K562 (cell line): ENCODE data around the gene KRTAP4-3. TPM values are rescaled to one million over a fixed set of nuclear protein-coding genes. Genes with fewer than 3 reads are reported as not detected.

ENCODE experiments used
- ATAC-seq: fragments of 200-7000 bp; cut with Tn5 transposase; 3 replicates; pipeline ENCODE4 v1.9.1; 2020; ENCODE audit warnings: moderate library complexity
- BruUV-seq: library from RNA; stranded (reverse); fragments of 400-500 nt; replicated peaks from 2 replicates; lab custom pipeline; 2021; lab: Mats Ljungman, UMichigan
- CTCF ChIA-PET: fragments of 300-600 bp; formaldehyde crosslinking; extraction: SDS; loops from one replicate; lab custom pipeline; 2021; ENCODE audit warnings: low intra/inter-chr PET ratio; lab: Yijun Ruan, JAX
- POLR2A ChIA-PET: fragments of 300-600, 350-650 bp; sonication (Branson Sonifier 250); formaldehyde crosslinking; extraction: SDS; loops from one replicate; lab custom pipeline; 2021; ENCODE audit warnings: antibody characterized with exemption, inconsistent platforms; lab: Yijun Ruan, JAX
- DNase-seq, 4 experiments: peaks; one replicate each; pipeline versions ENCODE4 v3.0.0 to v3.0.0-alpha.2; 2011 to 2018; ENCODE audit warnings: low spot score in 3 of 4, mixed read lengths in 3 of 4; ENCODE audit errors: extremely low read depth in 1 of 4
- FAIRE-seq: peaks from 2 replicates; lab custom pipeline; 2011; peaks lifted over from hg19 to GRCh38; lab: Jason Lieb, UNC
- H2AFZ ChIP-seq: 2 replicates; pipeline ENCODE4 v1.6.0; 2011; ENCODE audit warnings: low read depth, low read length, control low read depth, inconsistent platforms
- H3K27ac ChIP-seq: fragments of 200-600 bp; 3 replicates; pipeline ENCODE4 v1.8.0; 2011; ENCODE audit warnings: low read depth, mild to moderate bottlenecking, control low read depth, inconsistent platforms, low read length, moderate library complexity, mixed read lengths; ENCODE audit errors: extremely low read depth
- H3K27me3 ChIP-seq, 2 experiments: fragments of 300-600 bp in 1 of 2; 2 replicates in 1 of 2; 3 replicates in 1 of 2; pipeline versions ENCODE4 v1.6.0 to v1.8.0; 2011; ENCODE audit warnings: inconsistent platforms in 2 of 2, low read length in 2 of 2, mild to moderate bottlenecking in 1 of 2, mixed read lengths in 1 of 2, moderate library complexity in 1 of 2; ENCODE audit not compliant: control insufficient read depth in 2 of 2, insufficient read depth in 2 of 2
- H3K36me3 ChIP-seq: fragments of 300-600 bp; 3 replicates; pipeline ENCODE4 v1.8.0; 2011; ENCODE audit warnings: mild to moderate bottlenecking, low read length, inconsistent platforms; ENCODE audit not compliant: control insufficient read depth, insufficient read depth
- H3K4me1 ChIP-seq, 2 experiments: fragments of 200-600 bp in 1 of 2; replicated peaks in 1 of 2; 2 replicates in 1 of 2; 3 replicates in 1 of 2; pipeline versions ENCODE4 v1.5.1 to v1.8.0; 2011; ENCODE audit warnings: inconsistent platforms in 2 of 2, low read length in 2 of 2, mild to moderate bottlenecking in 1 of 2, mixed read lengths in 1 of 2, moderate library complexity in 1 of 2; ENCODE audit not compliant: control insufficient read depth in 2 of 2, insufficient read depth in 2 of 2
- H3K4me2 ChIP-seq: 2 replicates; pipeline ENCODE4 v1.6.1; 2011; ENCODE audit warnings: low read length, control low read depth, inconsistent platforms, mixed read lengths; ENCODE audit not compliant: insufficient read depth
- H3K4me3 ChIP-seq: fragments of 200-600 bp; sonication (generic), shearing (Covaris generic); 2 replicates; pipeline ENCODE4 v1.5.1; 2016; ENCODE audit warnings: control low read depth, inconsistent platforms
- H3K79me2 ChIP-seq: fragments of 200-600 bp; 3 replicates; pipeline ENCODE4 v1.8.0; 2011; ENCODE audit warnings: low read length, inconsistent platforms; ENCODE audit not compliant: control insufficient read depth, insufficient read depth
- H3K9ac ChIP-seq, 2 experiments: 2 replicates each; pipeline versions ENCODE4 v1.6.0 to v1.6.1; 2011; ENCODE audit warnings: low read depth in 2 of 2, low read length in 2 of 2, control low read depth in 1 of 2, inconsistent platforms in 1 of 2, mild to moderate bottlenecking in 1 of 2, mixed read lengths in 1 of 2; ENCODE audit not compliant: insufficient read depth in 1 of 2
- H3K9me1 ChIP-seq: one replicate; pipeline ENCODE4 v1.6.0; 2011; ENCODE audit warnings: inconsistent platforms, mild to moderate bottlenecking, low read length, moderate library complexity; ENCODE audit not compliant: control insufficient read depth, insufficient read depth
- H3K9me3 ChIP-seq: replicated peaks from 2 replicates; pipeline ENCODE4 v1.5.1; 2011; ENCODE audit warnings: low read depth, low read length, inconsistent platforms; ENCODE audit not compliant: control insufficient read depth, insufficient read depth
- H4K20me1 ChIP-seq: replicated peaks from 2 replicates; pipeline ENCODE4 v1.6.1; 2011; ENCODE audit warnings: low read length, inconsistent platforms, mixed read lengths; ENCODE audit not compliant: control insufficient read depth, insufficient read depth
- ARNT ChIP-seq, 2 experiments: fragments of 450-650 bp; IDR thresholded peaks; 2 replicates each; pipeline ENCODE4 v1.6.1; 2016; ENCODE audit warnings: mild to moderate bottlenecking in 1 of 2
- BCL6 ChIP-seq: fragments of 250-450 bp; sonication (Bioruptor Pico); IDR thresholded peaks from 2 replicates; pipeline ENCODE4 v1.4.0; 2020
- CBX2 ChIP-seq: fragments of 200-600 bp; sonication (generic); IDR thresholded peaks from one replicate; pipeline ENCODE4 v1.6.1; 2012; ENCODE audit warnings: mild to moderate bottlenecking, low read length, inconsistent platforms; ENCODE audit not compliant: insufficient read depth, poor library complexity, severe bottlenecking
- ETS1 ChIP-seq: conservative IDR thresholded peaks from 2 replicates; pipeline ENCODE4 v1.6.1; 2011; ENCODE audit warnings: low read depth, mild to moderate bottlenecking, low read length; ENCODE audit not compliant: control insufficient read depth
- FUS ChIP-seq: fragments of 200-400 bp; formaldehyde crosslinking; optimal IDR thresholded peaks from 2 replicates; pipeline ENCODE3; 2017; ENCODE audit warnings: low read depth, low read length
- NR1H2 ChIP-seq: sonication (generic); formaldehyde crosslinking; IDR thresholded peaks from 2 replicates; pipeline ENCODE4 v1.4.0; 2020; ENCODE audit warnings: mild to moderate bottlenecking, missing genetic modification reagents
- PHF20 ChIP-seq: fragments of 450-650 bp; IDR thresholded peaks from 2 replicates; pipeline ENCODE4 v1.6.1; 2018; ENCODE audit not compliant: partially characterized antibody
- POU5F1 ChIP-seq: fragments of 150-350 bp; IDR thresholded peaks from 2 replicates; pipeline ENCODE4 v1.6.1; 2014; ENCODE audit warnings: borderline replicate concordance, low read length, low read depth, mild to moderate bottlenecking; ENCODE audit not compliant: partially characterized antibody
- PURB ChIP-seq: sonication (generic); formaldehyde crosslinking; IDR thresholded peaks from 2 replicates; pipeline ENCODE4 v1.9.0; 2021; ENCODE audit warnings: low read depth, mild to moderate bottlenecking, missing genetic modification reagents
- SMARCA5 ChIP-seq: fragments of 450-650 bp; IDR thresholded peaks from 2 replicates; pipeline ENCODE4 v1.6.1; 2016
- SP1 ChIP-seq: sonication (generic); formaldehyde crosslinking; IDR thresholded peaks from 2 replicates; pipeline ENCODE4 v1.8.1; 2022; ENCODE audit warnings: mild to moderate bottlenecking, missing genetic modification reagents
- TFAM ChIP-seq: fragments of 250-450 bp; sonication (Bioruptor Pico); conservative IDR thresholded peaks from 2 replicates; pipeline ENCODE4 v1.5.0; 2021; ENCODE audit warnings: mild to moderate bottlenecking, moderate library complexity
- ZFPM2 ChIP-seq: fragments of 250-450 bp; sonication (Bioruptor Pico); IDR thresholded peaks from 2 replicates; pipeline ENCODE4 v1.5.1; 2022; ENCODE audit warnings: mild to moderate bottlenecking
- ZNF239 ChIP-seq: fragments of 250-450 bp; sonication (Bioruptor Pico); IDR thresholded peaks from 2 replicates; pipeline ENCODE4 v1.4.0; 2020; ENCODE audit warnings: mild to moderate bottlenecking
- ZNF695 ChIP-seq: fragments of 450-650 bp; formaldehyde crosslinking; IDR thresholded peaks from 2 replicates; pipeline ENCODE4 v1.4.0; 2020; ENCODE audit warnings: mild to moderate bottlenecking, moderate library complexity
- WGBS: fragments of 100-300 bp; shearing (Covaris generic); methylation state at CpG from one replicate; pipeline ENCODE4 v1.1.6; 2016; ENCODE audit warnings: low coverage, mixed read lengths; ENCODE audit not compliant: insufficient coverage; ENCODE audit errors: missing lambda C conversion rate; 5-methylcytosine and 5-hydroxymethylcytosine counted together
- in situ Hi-C: fragments of 300-500 bp; cut with MboI; formaldehyde crosslinking; loops from 4 replicates; pipeline ENCODE4 v1.15.0; 2018; ENCODE audit warnings: inconsistent platforms, mixed read lengths
- intact Hi-C: fragments of 100-400 bp; cut with micrococcal nuclease; formaldehyde crosslinking; loops from 2 replicates; pipeline ENCODE4 v1.14.2; 2022
- polyA plus RNA-seq, 8 experiments: library from polyadenylated mRNA; depleted of rRNA in 4 of 8; stranded (reverse) in 5 of 8; unstranded in 3 of 8; fragments of >200 nt; fragmentation: Nextera tagmentation in 2 of 8; fragmentation: Illumina TruSeq in 1 of 8; extraction: Ambion mirVana in 2 of 8; extraction: Trizol in 1 of 8; gene quantifications; 2 replicates each; pipeline versions ENCODE4 v1.2.1 to v1.2.3, GENCODE V29; 2011 to 2014; ENCODE audit warnings: inconsistent platforms in 1 of 8, missing spikeins in 1 of 8
- total RNA-seq, 7 experiments: library from RNA; depleted of rRNA in 6 of 7; stranded (reverse); fragments of >200 nt in 6 of 7; fragmentation: Illumina TruSeq in 2 of 7; extraction: Trizol in 2 of 7; gene quantifications; 2 replicates each; pipeline versions ENCODE4 v1.2.1 to v1.2.3, GENCODE V29; 2011 to 2021; ENCODE audit warnings: low replicate concordance in 1 of 7

The KRTAP4-3 gene
- total and polyA plus RNA-seq, 9 of the 15 experiments (the other 6 are each of a cell fraction or from before 2014, with no cell fraction given), result not detected

- H3K36me3 ChIP-seq, result no peaks in the 10 kb centered on the region
- in situ Hi-C loops (no loop called here), intact Hi-C loops (no loop called here)
- H3K4me1 ChIP-seq, result no peaks in the 10 kb centered on the region
- TF ChIP-seq PHF20, result no peak
- TF ChIP-seq ZFPM2 (CRISPR knock-in tag), result no peak
- TF ChIP-seq BCL6 (CRISPR knock-in tag), result no peak
- no peak for TF ChIP-seq TFAM
- no peak for TF ChIP-seq NR1H2 (CRISPR knock-in tag)
- TF ChIP-seq SMARCA5, result no peak
- TF ChIP-seq ARNT (IDR thresholded peaks at IDR 0.05), result no peak
- ATAC-seq (no peak), FAIRE-seq (no peak), DNase-seq (no peak)
- BruUV-seq, result no TSS peak
- H4K20me1 ChIP-seq, result no peaks in the 10 kb centered on the region
- ChIA-PET POLR2A (no interaction called here), CTCF (no interaction called here)
- H3K79me2 ChIP-seq, result no peaks in the 10 kb centered on the region
- H2AFZ ChIP-seq, result no peak overlapping the region
- H3K9ac ChIP-seq, result no peak overlapping the region
- H3K27me3 ChIP-seq, result no peaks in the 10 kb centered on the region
- no peak overlapping the region for H3K4me3 ChIP-seq
- no peaks in the 10 kb centered on the region for H3K9me1 ChIP-seq
- no peak overlapping the region for H3K4me2 ChIP-seq
- WGBS, result 5% methylated on average over 3 of the region's 3 CpGs
- no peaks in the 10 kb centered on the region for H3K9me3 ChIP-seq
- H3K27ac ChIP-seq, result no peak overlapping the region
These were observed 36.0 kb downstream of the KRTAP4-3 start for GRCh38 chr17:41131979-41132378.

GRCh38 chr17:41127371-41127770, 40.6 kb downstream of the KRTAP4-3 start:
- intact Hi-C loops, result no loop called here
- FAIRE-seq, result no peak
- DNase-seq, result no peak
- Histone ChIP-seq H3K9me1 (no peaks in the 10 kb centered on the region), H3K27ac (no peak overlapping the region), H3K4me3 (no peak overlapping the region), H4K20me1 (no peaks in the 10 kb centered on the region), H2AFZ (no peak overlapping the region), H3K9ac (no peak overlapping the region), H3K36me3 (no peaks in the 10 kb centered on the region), H3K27me3 (no peaks in the 10 kb centered on the region), H3K4me2 (no peak overlapping the region), H3K79me2 (no peaks in the 10 kb centered on the region), H3K4me1 (no peaks in the 10 kb centered on the region), H3K9me3 (no peaks in the 10 kb centered on the region)
- POLR2A ChIA-PET, result interaction anchor here (0.6 kb wide), 2 partner anchors 11 to 207 kb away, joined by 3 read pairs; no protein-coding TSS in a partner anchor
- no peak for ATAC-seq
- CTCF ChIA-PET, result no interaction called here
- in situ Hi-C loops, result no loop called here
- no TSS peak for BruUV-seq
- no peak for TF ChIP-seq FUS
- TF ChIP-seq ZNF695 (CRISPR knock-in tag), result no peak
- TF ChIP-seq CBX2, result no peak
- no peak for TF ChIP-seq ETS1
- TF ChIP-seq PURB (CRISPR knock-in tag), result no peak
- no peak for TF ChIP-seq POU5F1
- TF ChIP-seq SP1 (CRISPR knock-in tag), result no peak
- no peak for TF ChIP-seq ZNF239
- WGBS, result 0% methylated on average over 1 of the region's 1 CpG
